Kidney glomerular epithelial cell (primary cell): Measurements from ENCODE around the gene WDR74.
"Not testable (repeated sequence)": the region's sequence is repeated elsewhere in the genome, so short reads cannot be mapped to it uniquely, and the experiment has no call there.

Experiments used
- DNase-seq: peaks from one replicate; lab custom pipeline; 2025; lab: John Stamatoyannopoulos, UW

WDR74 gene

GRCh38 chr11:62839050-62839945 lies at the start of gene WDR74:
TSS of gene WDR74 (minus strand) at chr11:62839590. CDS start at chr11:62839570, 20 bp downstream.
- peak; percentile 72 for DNase-seq

- DNase-seq, result no peak
Measured at GRCh38 chr11:62889126-62889483, 49.7 kb upstream of the WDR74 start.

DNA sequence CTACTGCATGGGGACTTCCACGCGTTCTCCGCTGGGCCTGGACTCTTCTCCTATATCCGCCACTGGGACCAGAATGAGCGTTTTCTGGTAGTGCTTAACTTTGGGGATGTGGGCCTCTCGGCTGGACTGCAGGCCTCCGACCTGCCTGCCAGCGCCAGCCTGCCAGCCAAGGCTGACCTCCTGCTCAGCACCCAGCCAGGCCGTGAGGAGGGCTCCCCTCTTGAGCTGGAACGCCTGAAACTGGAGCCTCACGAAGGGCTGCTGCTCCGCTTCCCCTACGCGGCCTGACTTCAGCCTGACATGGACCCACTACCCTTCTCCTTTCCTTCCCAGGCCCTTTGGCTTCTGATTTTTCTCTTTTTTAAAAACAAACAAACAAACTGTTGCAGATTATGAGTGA lies 49.0 kb upstream of the WDR74 start:
- no peak for DNase-seq

DNA sequence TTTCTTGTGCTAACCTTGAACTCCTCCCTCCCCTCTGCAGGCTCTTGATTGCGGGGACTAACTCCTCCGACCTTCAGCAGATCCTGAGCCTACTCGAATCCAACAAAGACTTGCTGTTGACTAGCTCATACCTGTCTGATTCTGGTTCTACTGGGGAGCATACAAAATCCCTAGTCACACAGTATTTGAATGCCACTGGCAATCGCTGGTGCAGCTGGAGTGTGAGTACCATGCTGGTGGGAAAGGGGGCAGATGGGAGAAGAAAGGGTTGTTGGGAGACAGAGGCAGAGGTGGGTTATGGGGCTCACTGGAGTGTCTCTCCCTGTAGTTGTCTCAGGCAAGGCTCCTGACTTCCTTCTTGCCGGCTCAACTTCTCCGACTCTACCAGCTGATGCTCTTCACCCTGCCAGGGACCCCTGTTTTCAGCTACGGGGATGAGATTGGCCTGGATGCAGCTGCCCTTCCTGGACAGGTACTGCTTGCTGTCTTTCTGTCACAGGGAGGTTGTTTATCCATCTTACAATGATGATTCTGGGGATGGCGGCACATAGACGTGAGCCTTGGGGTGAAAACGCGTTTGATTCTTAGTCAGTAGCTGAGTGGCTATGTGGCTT lies 45.9 kb upstream of the WDR74 start:
- DNase-seq, result no peak

GRCh38 chr11:62883673-62884072 lies 44.3 kb upstream of the WDR74 start:
- no peak for DNase-seq

DNA sequence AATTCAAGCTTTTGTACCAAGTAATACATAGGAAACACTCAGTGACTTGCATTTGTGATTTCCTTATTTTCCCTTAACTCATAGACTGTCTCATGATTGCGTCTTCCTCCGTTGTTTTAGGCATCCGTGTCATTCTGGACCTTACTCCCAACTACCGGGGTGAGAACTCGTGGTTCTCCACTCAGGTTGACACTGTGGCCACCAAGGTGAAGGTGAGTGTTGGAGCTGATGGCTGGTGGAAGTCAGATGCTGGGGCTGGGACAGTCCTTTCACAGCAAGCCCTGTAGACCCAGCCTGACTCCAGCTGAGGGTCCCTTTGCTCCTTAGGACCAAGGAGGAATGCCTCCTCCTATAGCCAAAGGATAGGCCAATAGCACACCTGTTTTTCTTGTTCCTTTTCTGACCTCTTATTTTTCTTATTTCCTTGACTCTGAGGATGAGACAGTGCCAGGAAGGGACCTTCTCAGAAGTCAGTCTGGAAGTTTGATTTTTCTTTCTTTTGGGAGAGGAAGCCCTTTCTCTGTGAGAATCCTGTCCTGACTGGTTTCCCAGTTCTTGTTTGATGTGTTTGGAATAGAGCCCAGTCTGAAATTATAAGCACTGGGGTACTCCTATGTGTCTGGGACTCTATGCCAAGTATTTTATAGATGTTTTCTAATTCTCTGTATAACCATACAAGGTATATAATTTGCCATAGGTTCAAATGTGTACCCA lies 43.6 kb upstream of the WDR74 start:
- DNase-seq, result no peak

DNA sequence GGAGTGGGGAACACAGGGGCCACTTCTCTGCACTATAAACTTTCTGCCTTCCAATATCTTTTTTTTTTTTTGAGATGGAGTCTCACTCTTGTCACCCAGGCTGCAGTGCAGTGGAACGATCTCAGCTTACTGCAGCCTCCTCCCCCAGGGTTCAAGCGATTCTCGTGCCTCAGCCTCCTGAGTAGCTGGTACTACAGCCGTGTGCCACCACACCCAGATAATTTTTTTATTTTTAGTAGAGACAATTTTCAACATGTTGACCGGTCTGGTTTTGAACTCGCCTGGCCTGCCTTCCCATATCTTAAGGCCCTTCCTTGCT lies 43.0 kb upstream of the WDR74 start:
- no peak for DNase-seq

GRCh38 chr11:62881579-62882430 lies 42.4 kb upstream of the WDR74 start:
- peak; percentile 91 for DNase-seq

DNA sequence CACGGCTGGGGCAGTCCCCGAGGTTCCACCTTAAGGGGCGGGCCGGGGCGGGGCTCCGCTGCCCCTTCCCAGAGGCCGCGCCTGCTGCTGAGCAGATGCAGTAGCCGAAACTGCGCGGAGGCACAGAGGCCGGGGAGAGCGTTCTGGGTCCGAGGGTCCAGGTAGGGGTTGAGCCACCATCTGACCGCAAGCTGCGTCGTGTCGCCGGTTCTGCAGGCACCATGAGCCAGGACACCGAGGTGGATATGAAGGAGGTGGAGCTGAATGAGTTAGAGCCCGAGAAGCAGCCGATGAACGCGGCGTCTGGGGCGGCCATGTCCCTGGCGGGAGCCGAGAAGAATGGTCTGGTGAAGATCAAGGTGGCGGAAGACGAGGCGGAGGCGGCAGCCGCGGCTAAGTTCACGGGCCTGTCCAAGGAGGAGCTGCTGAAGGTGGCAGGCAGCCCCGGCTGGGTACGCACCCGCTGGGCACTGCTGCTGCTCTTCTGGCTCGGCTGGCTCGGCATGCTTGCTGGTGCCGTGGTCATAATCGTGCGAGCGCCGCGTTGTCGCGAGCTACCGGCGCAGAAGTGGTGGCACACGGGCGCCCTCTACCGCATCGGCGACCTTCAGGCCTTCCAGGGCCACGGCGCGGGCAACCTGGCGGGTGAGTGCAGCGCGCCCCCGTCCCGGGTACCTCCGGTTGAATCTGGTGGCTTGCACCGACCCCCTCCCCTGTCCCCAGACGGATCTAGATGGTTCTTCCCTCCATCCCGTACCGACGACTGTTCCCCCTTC lies 41.6 kb upstream of the WDR74 start, which contains the start of gene SLC3A2:
TSS of gene SLC3A2 (plus strand) at position 94 of the 776 bp plus-strand sequence. CDS start at position 222, 128 bp downstream.
- DNase-seq, result peak; percentile 84

DNA sequence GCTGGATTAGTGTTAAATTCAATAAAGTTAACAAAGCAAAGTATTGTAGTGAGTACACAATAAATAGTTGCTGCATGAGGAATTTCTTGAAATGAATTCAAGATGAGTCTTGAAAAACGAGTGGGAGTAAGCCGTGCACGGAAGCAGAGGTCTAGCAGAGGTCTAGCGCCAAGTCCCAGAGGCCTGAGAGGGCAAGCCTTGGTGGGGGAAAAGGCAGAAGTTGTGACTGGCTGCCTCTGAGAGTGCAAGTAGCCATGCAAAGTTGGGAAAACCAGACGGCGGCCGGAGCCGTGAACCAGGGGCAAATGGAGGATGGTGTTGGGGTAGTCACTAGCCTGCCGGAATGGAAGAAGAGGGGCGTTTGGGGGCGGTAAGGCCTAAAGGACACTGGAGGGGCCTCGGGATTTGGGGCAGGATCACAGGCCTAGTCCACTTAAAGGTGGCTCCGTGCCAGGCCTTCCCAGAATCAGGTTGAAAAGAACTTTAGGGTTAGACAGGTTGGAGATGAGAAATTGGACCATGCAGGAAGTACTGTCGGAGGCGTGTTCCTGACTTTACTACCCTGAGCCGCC lies 40.9 kb upstream of the WDR74 start:
- peak; percentile 71 for DNase-seq

DNA sequence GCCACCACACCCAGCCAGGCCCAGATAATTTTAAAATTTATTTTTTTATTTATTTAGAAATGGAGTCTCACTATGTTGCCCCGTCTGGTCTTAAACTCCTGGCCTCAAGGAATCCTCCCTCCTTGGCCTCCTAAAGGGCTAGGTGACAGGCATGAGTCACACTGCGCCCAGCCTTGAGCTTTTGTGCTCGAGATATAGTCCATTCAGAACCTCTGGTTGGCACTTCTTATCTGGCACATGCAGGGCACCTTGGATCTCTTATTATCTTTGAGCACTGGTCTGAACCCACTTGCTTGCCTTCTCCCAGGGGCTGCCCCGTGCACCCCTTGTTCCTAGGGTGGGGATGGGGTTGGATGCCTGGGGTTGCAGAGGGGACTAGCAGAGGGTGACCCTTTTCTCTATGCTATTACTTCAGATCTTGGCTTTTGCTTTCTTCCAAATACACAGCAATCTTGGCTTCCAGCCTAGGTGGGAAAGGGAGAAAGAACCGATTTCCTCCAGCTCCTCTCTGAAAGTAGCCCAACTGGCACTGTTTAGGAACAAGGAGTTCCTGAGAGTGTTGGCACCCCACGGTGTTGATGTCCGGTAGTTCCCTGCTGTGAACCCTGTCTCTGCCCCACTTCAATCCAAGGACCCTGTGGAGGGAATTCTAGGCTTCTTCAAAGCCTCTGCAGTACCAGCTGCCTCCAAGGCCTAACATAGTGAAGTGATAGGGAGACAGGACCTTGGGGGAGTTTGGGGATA lies 40.0 kb upstream of the WDR74 start:
- DNase-seq, result no peak

GRCh38 chr11:62876712-62877111 lies 37.3 kb upstream of the WDR74 start:
- DNase-seq, result no peak

GRCh38 chr11:62875698-62876478 lies 36.5 kb upstream of the WDR74 start:
- DNase-seq, result no peak

GRCh38 chr11:62874851-62875250 lies 35.5 kb upstream of the WDR74 start:
- DNase-seq, result no peak

GRCh38 chr11:62865635-62866034 lies 26.2 kb upstream of the WDR74 start:
- no peak for DNase-seq

DNA sequence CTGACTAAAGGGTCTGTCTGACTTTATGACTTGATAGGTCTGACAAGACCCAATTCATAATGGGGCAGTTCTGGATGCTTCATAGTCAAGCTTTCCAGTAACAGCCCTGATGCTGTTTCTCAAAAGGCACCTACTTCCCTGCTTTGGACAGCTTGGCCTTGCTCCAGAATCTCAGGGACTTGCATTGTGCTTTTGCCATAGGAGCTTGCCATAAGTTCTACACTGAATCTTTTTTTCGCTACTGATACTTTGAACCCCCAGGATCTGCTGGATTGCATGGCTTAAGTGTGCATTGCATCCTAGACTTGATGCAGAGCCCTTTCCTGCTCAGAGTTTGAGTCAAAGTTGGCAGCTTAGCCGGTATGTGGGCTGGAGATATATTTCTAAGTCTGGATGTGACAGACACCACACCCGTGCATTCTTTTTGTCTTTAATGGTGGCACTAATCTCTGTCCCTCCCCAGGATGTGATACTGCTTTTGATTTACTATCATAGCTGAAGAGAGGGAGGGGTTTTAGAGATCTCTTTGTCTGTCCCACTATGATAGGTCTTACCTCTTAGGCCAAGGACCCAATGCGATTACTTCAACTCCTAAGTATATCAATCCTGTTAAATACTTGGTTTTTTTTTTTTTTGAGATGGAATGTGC lies 24.4 kb upstream of the WDR74 start:
- no peak for DNase-seq

DNA sequence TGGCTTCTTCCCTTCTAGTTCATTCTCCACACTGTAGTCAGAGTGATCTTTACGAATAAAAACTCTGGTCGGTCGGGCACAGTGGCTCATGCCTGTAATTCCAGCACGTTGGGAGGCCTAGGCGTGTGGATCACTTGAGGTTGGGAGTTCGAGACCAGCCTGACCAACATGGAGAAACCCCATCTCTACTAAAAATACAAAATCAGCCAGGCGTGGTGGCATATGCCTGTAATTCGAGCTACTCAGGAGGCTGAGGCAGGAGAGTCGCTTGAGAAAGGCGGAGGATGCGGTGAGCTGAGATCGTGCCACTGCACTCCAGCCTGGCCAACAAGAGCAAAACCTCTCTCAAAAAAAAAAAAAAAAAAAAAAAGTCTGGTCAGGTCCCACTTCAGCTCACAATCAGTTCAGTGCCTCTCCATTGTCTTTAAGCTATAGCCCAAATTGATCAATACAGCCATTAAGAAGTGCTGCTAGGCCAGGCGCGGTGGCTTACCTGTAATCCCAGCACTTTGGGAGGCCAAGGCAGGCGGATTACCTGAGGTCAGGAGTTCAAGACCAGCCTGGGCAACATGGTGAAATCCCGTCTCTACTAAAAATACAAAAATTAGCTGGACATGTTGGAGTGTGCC lies 22.3 kb upstream of the WDR74 start:
- DNase-seq, result not testable (repeated sequence)

GRCh38 chr11:62860835-62861563 lies 21.6 kb upstream of the WDR74 start:
- no peak for DNase-seq
